LoVo (cell line): Measurements from ENCODE around the gene MUC4.
"Not testable (repeated sequence)": the region's sequence is repeated elsewhere in the genome, so short reads cannot be mapped to it uniquely, and the experiment has no call there.

Experiments used
- DNase-seq: peaks from one replicate; pipeline ENCODE4 v3.0.0-alpha.2; 2016; ENCODE audit warnings: low spot score

MUC4 gene

DNA sequence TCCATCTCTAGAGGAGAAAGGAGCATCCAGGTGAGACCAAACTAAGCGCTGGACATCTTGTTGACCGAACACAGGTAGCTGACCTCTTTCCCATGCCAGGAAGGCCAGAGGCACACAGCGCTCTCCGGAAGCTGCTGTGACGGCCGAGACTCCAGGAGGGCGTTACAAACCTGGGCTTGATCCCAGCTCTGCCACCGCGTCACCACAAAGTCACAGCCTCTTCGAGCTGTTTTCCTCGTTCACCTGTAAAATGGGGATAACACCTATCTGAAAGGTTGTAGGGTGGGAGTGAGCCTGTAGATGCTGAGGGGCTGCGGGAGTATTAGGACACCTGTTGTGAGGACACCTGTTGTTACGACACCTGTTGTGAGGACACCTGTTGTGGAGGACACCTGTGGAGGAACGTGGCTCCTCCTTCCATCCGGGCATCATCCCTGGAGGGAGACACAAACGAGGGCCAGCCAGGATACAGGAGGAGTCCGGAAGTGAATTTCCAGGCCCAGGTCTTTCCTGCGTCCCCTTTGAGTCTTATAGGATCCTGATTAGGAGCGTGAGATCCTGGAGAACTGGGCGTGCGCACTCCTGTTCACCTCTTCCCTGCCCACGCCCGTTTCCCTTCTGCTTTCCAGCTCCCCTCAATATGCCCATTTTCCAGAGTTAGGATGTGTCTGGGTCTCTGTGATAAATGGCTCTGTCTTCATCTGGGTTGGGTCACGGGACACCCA is 2.3 kb upstream of the MUC4 start:
- no peak for DNase-seq

GRCh38 chr3:195812366-195812765 is 637 bp upstream of the MUC4 start:
- DNase-seq = no peak

GRCh38 chr3:195810455-195810845 is 1.3 kb downstream of the MUC4 start:
- no peak for DNase-seq

DNA sequence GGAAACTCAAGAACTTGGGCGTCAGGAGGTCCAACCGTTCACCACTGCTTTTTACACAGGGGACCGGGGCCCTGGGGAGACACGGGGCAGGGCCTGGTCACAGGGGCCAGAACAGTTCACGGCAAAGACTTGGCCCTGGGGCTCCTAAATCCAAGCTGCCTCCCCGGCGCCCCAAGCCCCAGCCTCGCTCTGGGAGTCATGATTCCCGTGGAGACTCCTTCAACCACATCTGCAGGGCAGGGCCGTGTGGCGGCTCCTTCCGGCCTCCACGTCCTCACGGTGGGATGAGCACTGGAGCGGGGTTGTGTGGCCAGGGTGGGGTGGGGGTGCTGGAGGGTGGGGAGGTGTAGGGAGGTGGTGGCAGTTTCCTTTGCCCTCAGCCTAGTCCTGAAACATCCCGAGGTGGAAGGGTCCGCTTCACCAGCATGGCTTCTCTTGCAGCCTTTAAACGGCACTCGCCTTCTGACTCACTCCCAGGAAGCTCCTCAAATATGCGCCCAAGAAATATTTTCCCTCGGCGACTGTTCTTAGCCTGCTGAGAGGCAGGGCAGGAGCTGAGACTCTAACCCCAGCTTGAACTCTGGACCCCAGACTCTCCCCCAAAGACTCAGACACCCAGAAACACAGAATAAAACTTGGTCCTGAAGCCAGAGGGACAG is 1.8 kb downstream of the MUC4 start:
- DNase-seq = no peak

- no peak for DNase-seq
Measured at GRCh38 chr3:195809291-195809785, 2.4 kb downstream of the MUC4 start.

GRCh38 chr3:195808741-195809290 is 2.9 kb downstream of the MUC4 start:
- DNase-seq = no peak

GRCh38 chr3:195807681-195808121 is 4.0 kb downstream of the MUC4 start:
- no peak for DNase-seq

- no peak for DNase-seq
Measured at GRCh38 chr3:195806916-195807231, 4.9 kb downstream of the MUC4 start.

DNA sequence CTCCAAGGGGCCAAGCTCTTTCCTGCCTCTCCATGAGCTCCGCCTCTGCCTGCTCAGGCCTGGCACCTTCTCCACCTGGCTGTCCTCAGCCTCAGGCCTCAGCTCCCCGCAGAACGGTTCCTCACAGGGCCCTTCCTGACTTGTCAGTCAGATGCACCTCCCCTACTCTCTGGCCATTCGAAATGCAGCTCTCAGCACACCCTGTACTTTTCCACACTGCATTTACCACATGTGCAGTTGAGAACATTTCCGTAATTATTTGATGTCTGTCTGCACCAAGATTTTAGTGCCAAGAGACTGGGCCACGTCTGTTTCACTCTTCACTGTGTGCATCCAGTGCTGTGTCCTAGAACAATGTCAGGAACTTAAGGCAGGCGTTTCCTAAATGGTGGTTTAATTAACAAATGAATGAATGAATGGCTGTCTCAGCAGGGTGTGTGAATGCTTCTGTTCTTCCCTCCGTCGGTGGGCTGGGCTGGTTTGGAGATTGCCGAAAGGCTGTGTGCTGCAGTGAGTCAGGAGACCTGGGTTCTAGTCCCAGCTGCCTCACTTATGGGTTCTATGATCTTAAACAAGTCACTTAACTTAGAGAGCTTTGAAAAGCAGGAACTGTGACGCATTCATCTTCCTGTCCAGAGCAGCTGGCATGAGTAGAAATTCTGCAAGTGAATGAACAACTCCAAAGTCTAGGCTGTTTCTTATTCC is 5.4 kb downstream of the MUC4 start:
- no peak for DNase-seq

GRCh38 chr3:195805588-195805987 is 6.1 kb downstream of the MUC4 start:
- not testable (repeated sequence) for DNase-seq

DNA sequence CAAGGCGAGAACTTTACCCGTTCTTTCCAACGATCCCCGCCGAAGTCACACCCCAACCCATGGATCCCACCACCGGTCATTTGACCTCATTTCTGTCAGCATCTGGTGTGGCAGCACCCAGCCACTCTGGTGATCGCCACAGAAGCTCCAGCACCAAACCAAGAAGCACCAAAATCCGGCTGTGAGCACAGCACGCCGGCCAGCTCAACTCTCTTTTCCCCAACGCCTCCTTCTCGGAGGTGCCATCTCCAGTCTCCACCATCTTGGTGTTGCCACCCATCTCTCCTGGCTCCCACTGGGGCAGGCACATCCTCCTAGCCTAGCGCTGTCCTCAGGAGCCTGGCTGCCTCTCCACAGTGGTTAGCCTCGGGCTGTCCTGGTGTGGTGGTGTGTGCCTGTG is 6.5 kb downstream of the MUC4 start:
- DNase-seq = no peak

DNA sequence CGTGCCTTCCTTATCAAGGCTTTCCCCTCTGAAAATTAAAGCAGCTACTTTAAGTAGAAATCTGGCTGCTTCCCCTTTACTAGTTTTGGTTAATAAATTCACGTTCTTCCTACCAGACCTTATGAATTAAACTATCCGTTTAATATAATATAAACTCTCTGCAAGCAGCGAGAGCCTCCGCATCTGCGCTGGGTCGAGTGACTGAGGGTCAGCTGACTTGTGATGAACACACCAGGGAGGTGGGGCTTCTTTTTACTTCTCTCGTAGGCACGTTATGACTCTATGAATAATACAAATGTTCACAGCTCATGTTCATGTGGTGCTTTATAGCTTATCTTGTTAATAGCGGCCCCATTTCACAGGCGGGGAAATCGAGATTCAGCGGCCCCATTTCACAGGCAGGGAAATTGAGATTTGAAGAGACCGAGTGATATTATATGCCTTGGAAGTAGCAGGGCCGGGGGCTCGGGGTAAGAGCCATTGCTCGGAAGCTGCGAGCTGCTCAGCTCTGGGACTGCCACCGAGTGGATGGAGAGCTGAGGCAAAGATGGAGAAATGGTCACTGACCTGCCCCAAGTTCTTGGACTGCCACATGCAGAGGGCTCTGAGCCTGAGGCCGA is 8.3 kb downstream of the MUC4 start:
- DNase-seq = no peak

- DNase-seq = no peak
Measured at GRCh38 chr3:195802795-195803194, 8.9 kb downstream of the MUC4 start.

- DNase-seq = no peak
Measured at GRCh38 chr3:195802261-195802701, 9.4 kb downstream of the MUC4 start.

GRCh38 chr3:195801251-195802183 is 10.2 kb downstream of the MUC4 start:
- DNase-seq = no peak

GRCh38 chr3:195800240-195800639 is 11.5 kb downstream of the MUC4 start:
- DNase-seq = no peak

DNA sequence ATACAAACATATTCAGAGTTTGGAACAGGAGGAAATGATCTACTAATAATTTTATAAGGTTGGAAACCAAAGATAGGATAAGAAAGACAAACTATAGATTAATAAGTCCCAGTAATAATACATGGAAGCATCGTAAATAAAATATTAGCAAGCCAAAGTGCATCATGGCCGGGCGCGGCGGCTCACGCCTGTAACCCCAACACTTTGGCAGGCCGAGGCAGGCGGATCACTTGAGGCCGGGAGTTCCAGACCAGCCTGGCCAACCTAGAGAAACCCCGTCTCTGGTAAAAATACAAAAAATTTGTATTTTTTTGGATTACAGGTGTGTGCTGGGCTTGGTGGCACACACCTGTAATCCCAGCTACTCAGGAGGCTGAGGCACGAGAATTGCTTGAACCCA is 14.9 kb downstream of the MUC4 start:
- no peak for DNase-seq

GRCh38 chr3:195794708-195795107 is 17.0 kb downstream of the MUC4 start:
- DNase-seq = no peak

GRCh38 chr3:195792621-195793020 is 19.1 kb downstream of the MUC4 start:
- DNase-seq = not testable (repeated sequence)

- no peak for DNase-seq
Measured at GRCh38 chr3:195790901-195791300, 20.8 kb downstream of the MUC4 start.
